ENCODE results near the gene ZNF772.
A peak's percentile ranks its signal among the peaks of the same experiment; 100 is the strongest.
"Not testable (repeated sequence)": the region's sequence is repeated elsewhere in the genome, so short reads cannot be mapped to it uniquely, and the experiment has no call there.

Gene ZNF772

GRCh38 chr19:57477191-57478008 lies at the start of gene ZNF772:
Gene ZNF772 (minus strand): TSS chr19:57477566. CDS start chr19:57477309, 257 bp downstream.
- peak; percentile 81 to 82 for DNase-seq (ENCODE audit: low read depth in 2 of 2)

GRCh38 chr19:57518021-57518420 lies 40.7 kb upstream of the ZNF772 start:
- DNase-seq (ENCODE audit: low read depth in 2 of 2): not testable (repeated sequence)

- DNase-seq (ENCODE audit: low read depth in 2 of 2): no peak
Measured at GRCh38 chr19:57515255-57515654, 37.9 kb upstream of the ZNF772 start.

GRCh38 chr19:57512845-57513244 lies 35.5 kb upstream of the ZNF772 start:
- no peak for DNase-seq (ENCODE audit: low read depth in 2 of 2)

- no peak for DNase-seq (ENCODE audit: low read depth in 2 of 2)
Measured at GRCh38 chr19:57511484-57511883, 34.1 kb upstream of the ZNF772 start.

GRCh38 chr19:57506163-57506562 lies 28.8 kb upstream of the ZNF772 start:
- no peak for DNase-seq (ENCODE audit: low read depth in 2 of 2)

GRCh38 chr19:57500400-57500799 lies 23.0 kb upstream of the ZNF772 start:
- DNase-seq (ENCODE audit: low read depth in 2 of 2): peak in 1 of 2 experiments; percentile 16

- peak; percentile 86 to 88 for DNase-seq (ENCODE audit: low read depth in 2 of 2)
Measured at GRCh38 chr19:57499680-57500395, 22.5 kb upstream of the ZNF772 start, which contains the start of gene ZNF773. Gene ZNF773 (plus strand): TSS chr19:57499938. CDS start chr19:57500081, 143 bp downstream.

- DNase-seq (ENCODE audit: low read depth in 2 of 2): not testable (repeated sequence)
Measured at GRCh38 chr19:57499332-57499679, 21.9 kb upstream of the ZNF772 start.

GRCh38 chr19:57488299-57488644 lies 10.9 kb upstream of the ZNF772 start:
- not testable (repeated sequence) for DNase-seq (ENCODE audit: low read depth in 2 of 2)

GRCh38 chr19:57487477-57488298 lies 10.3 kb upstream of the ZNF772 start, which contains the start of gene ZNF419:
Gene ZNF419 (plus strand): TSS chr19:57487750. CDS start chr19:57487951, 201 bp downstream.
- peak; percentile 64 to 65 for DNase-seq (ENCODE audit: low read depth in 2 of 2)

- no peak for DNase-seq (ENCODE audit: low read depth in 2 of 2)
Measured at GRCh38 chr19:57473646-57474045, 3.7 kb downstream of the ZNF772 start.

GRCh38 chr19:57466489-57466888 lies 10.9 kb downstream of the ZNF772 start:
- no peak for DNase-seq (ENCODE audit: low read depth in 2 of 2)

GRCh38 chr19:57465680-57466381 lies 11.5 kb downstream of the ZNF772 start:
- no peak for DNase-seq (ENCODE audit: low read depth in 2 of 2)

- no peak for DNase-seq (ENCODE audit: low read depth in 2 of 2)
Measured at GRCh38 chr19:57452307-57452706, 25.1 kb downstream of the ZNF772 start.

GRCh38 chr19:57443121-57443696 lies 34.2 kb downstream of the ZNF772 start:
- no peak for DNase-seq (ENCODE audit: low read depth in 2 of 2)

- DNase-seq (ENCODE audit: low read depth in 2 of 2): no peak
Measured at GRCh38 chr19:57441979-57442752, 35.2 kb downstream of the ZNF772 start.

- no peak for DNase-seq (ENCODE audit: low read depth in 2 of 2)
Measured at GRCh38 chr19:57438925-57439324, 38.4 kb downstream of the ZNF772 start.

GRCh38 chr19:57437931-57438330 lies 39.4 kb downstream of the ZNF772 start:
- no peak for DNase-seq (ENCODE audit: low read depth in 2 of 2)

GRCh38 chr19:57436417-57436816 lies 40.9 kb downstream of the ZNF772 start:
- DNase-seq (ENCODE audit: low read depth in 2 of 2): no peak
